PC-9 (cell line): ENCODE results near the gene OR51S1.

Experiments used
- CTCF ChIP-seq: fragments of 200-600 bp; sonication (generic); conservative IDR thresholded peaks from 2 replicates; pipeline ENCODE4 v1.6.1; 2017; ENCODE audit warnings: mixed run types, antibody characterized with exemption, mild to moderate bottlenecking, moderate library complexity
- EZH2 ChIP-seq: fragments of 200-600 bp; sonication (generic); IDR thresholded peaks from 2 replicates; pipeline ENCODE4 v1.8.0; 2017; ENCODE audit warnings: antibody characterized with exemption, low read depth

- TF ChIP-seq EZH2 (no peak), CTCF (no peak)
These were observed 43.1 kb upstream of the OR51S1 start for GRCh38 chr11:4891996-4892640.
